Neuronal stem cell (in vitro differentiated cells): ENCODE data around the gene DDX1.
"Not testable (repeated sequence)": the region's sequence is repeated elsewhere in the genome, so short reads cannot be mapped to it uniquely, and the experiment has no call there.

Experiments
- DNase-seq: peaks from one replicate; pipeline ENCODE4 v3.0.0-alpha.2; 2013; ENCODE audit warnings: low spot score
- H2AFZ ChIP-seq: one replicate; pipeline ENCODE4 v1.6.1; 2013; ENCODE audit warnings: mild to moderate bottlenecking, low read length, inconsistent platforms
- H2AK5ac ChIP-seq: 2 replicates; pipeline ENCODE4 v1.6.1; 2013; ENCODE audit warnings: low read depth, mild to moderate bottlenecking, inconsistent platforms, low read length, moderate library complexity, mixed read lengths
- H2BK120ac ChIP-seq: 2 replicates; pipeline ENCODE4 v1.6.1; 2013; ENCODE audit warnings: low read depth, mild to moderate bottlenecking, inconsistent platforms, low read length, moderate library complexity, mixed read lengths
- H2BK12ac ChIP-seq: one replicate; pipeline ENCODE4 v1.6.1; 2013; ENCODE audit warnings: low read length, inconsistent platforms
- H2BK15ac ChIP-seq: 2 replicates; pipeline ENCODE4 v1.6.1; 2013; ENCODE audit warnings: mild to moderate bottlenecking, low read length, inconsistent platforms, mixed read lengths
- H2BK5ac ChIP-seq: one replicate; pipeline ENCODE4 v1.6.1; 2013; ENCODE audit warnings: inconsistent platforms, mild to moderate bottlenecking, low read length, moderate library complexity
- H3K14ac ChIP-seq: one replicate; pipeline ENCODE4 v1.6.1; 2013; ENCODE audit warnings: low read length, inconsistent platforms
- H3K18ac ChIP-seq: 2 replicates; pipeline ENCODE4 v1.6.1; 2013; ENCODE audit warnings: low read length, inconsistent platforms
- H3K23ac ChIP-seq: 2 replicates; pipeline ENCODE4 v1.6.1; 2013; ENCODE audit warnings: low read depth, mild to moderate bottlenecking, mixed read lengths, low read length, inconsistent platforms; ENCODE audit not compliant: poor library complexity
- H3K27ac ChIP-seq: replicated peaks from 3 replicates; pipeline ENCODE4 v1.5.1; 2013; ENCODE audit warnings: low read length, inconsistent platforms
- H3K27me3 ChIP-seq, 3 experiments: 2 replicates each; pipeline ENCODE4 v1.6.1; 2013; ENCODE audit warnings: low read length in 3 of 3, mild to moderate bottlenecking in 2 of 3, inconsistent platforms in 1 of 3, low read depth in 1 of 3, mixed read lengths in 1 of 3, moderate library complexity in 1 of 3; ENCODE audit not compliant: control insufficient read depth in 3 of 3, insufficient read depth in 3 of 3
- H3K36me3 ChIP-seq, 2 donors: replicated peaks in 1 of 2; 2 replicates each; pipeline ENCODE4 v1.6.1; 2013; ENCODE audit warnings: low read length in 2 of 2; ENCODE audit not compliant: control insufficient read depth in 2 of 2, insufficient read depth in 2 of 2
- H3K4ac ChIP-seq: 2 replicates; pipeline ENCODE4 v1.6.1; 2013; ENCODE audit warnings: inconsistent platforms, mild to moderate bottlenecking, low read length, moderate library complexity
- H3K4me1 ChIP-seq, 2 donors: 1 replicate in 1 of 2; 2 replicates in 1 of 2; pipeline ENCODE4 v1.6.1; 2013; ENCODE audit warnings: low read length in 2 of 2, low read depth in 1 of 2; ENCODE audit not compliant: control insufficient read depth in 2 of 2, insufficient read depth in 1 of 2
- H3K4me2 ChIP-seq: one replicate; pipeline ENCODE4 v1.6.1; 2013; ENCODE audit warnings: mild to moderate bottlenecking, low read length, inconsistent platforms; ENCODE audit not compliant: insufficient read depth, poor library complexity, severe bottlenecking
- H3K4me3 ChIP-seq, 2 donors: 2 replicates each; pipeline ENCODE4 v1.5.1; 2013; ENCODE audit warnings: low read length in 2 of 2, mild to moderate bottlenecking in 2 of 2, inconsistent platforms in 1 of 2, moderate library complexity in 1 of 2
- H3K79me1 ChIP-seq: one replicate; pipeline ENCODE4 v1.6.1; 2013; ENCODE audit warnings: low read depth, mild to moderate bottlenecking, inconsistent platforms, low read length, moderate library complexity
- H3K9ac ChIP-seq: one replicate; pipeline ENCODE4 v1.6.1; 2013; ENCODE audit warnings: mild to moderate bottlenecking, low read depth, low read length, inconsistent platforms; ENCODE audit not compliant: poor library complexity
- H3K9me3 ChIP-seq, 2 donors: replicated peaks in 1 of 2; 2 replicates each; pipeline versions ENCODE3 to v1.6.1; 2013; ENCODE audit warnings: low read length in 2 of 2, mild to moderate bottlenecking in 2 of 2, inconsistent platforms in 1 of 2, low read depth in 1 of 2, mixed read lengths in 1 of 2, moderate library complexity in 1 of 2; ENCODE audit not compliant: control insufficient read depth in 2 of 2, insufficient read depth in 1 of 2
- H4K8ac ChIP-seq: one replicate; pipeline ENCODE4 v1.6.1; 2013; ENCODE audit warnings: low read depth, mild to moderate bottlenecking, inconsistent platforms, low read length, moderate library complexity
- H4K91ac ChIP-seq: one replicate; pipeline ENCODE4 v1.6.1; 2013; ENCODE audit warnings: low read length, low read depth, mild to moderate bottlenecking, inconsistent platforms; ENCODE audit not compliant: poor library complexity
- WGBS, 2 donors: extraction: QIAGEN DNeasy Blood & Tissue Kit; methylation state at CpG; one replicate each; pipeline ENCODE4 v1.1.7; 2013; ENCODE audit warnings: missing lambda C conversion rate in 2 of 2, mixed read lengths in 1 of 2; ENCODE audit not compliant: insufficient read length in 2 of 2, insufficient replicate concordance in 1 of 2; ENCODE audit errors: extremely low coverage in 2 of 2; 5-methylcytosine and 5-hydroxymethylcytosine counted together

Gene DDX1

GRCh38 chr2:15680132-15680531 lies 88.5 kb downstream of the DDX1 start:
- H2BK120ac ChIP-seq, H3K9me3 ChIP-seq, H4K8ac ChIP-seq, H2BK15ac ChIP-seq, H3K23ac ChIP-seq, H3K27ac ChIP-seq, H2BK5ac ChIP-seq, H3K4me3 ChIP-seq, H2BK12ac ChIP-seq, H3K4me2 ChIP-seq, H3K36me3 ChIP-seq, H2AK5ac ChIP-seq, H3K14ac ChIP-seq, H2AFZ ChIP-seq, H3K27me3 ChIP-seq, H3K18ac ChIP-seq, H3K79me1 ChIP-seq, H3K9ac ChIP-seq, DNase-seq, H4K91ac ChIP-seq, H3K4me1 ChIP-seq, H3K4ac ChIP-seq: not testable (repeated sequence)
- no CpG with 5 or more reads among the region's 33 CpGs for WGBS, 2 donors
